Keratinocyte (primary cell): ENCODE results near the gene CACNA1I. TPM values are rescaled to one million over a fixed set of nuclear protein-coding genes. Genes with fewer than 3 reads are reported as not detected.

ENCODE experiments used
- DNase-seq: peaks from one replicate; pipeline ENCODE4 v3.0.0-alpha.2; 2011; ENCODE audit warnings: low read depth, missing footprints, low spot score
- FAIRE-seq: peaks from 2 replicates; lab custom pipeline; 2011; peaks lifted over from hg19 to GRCh38; lab: Jason Lieb, UNC
- H2AFZ ChIP-seq: 2 replicates; pipeline ENCODE4 v1.6.0; 2012; ENCODE audit warnings: low read length, control low read depth, inconsistent platforms; ENCODE audit not compliant: control insufficient read depth
- H3K27ac ChIP-seq: 2 replicates; pipeline ENCODE4 v1.5.1; 2011; ENCODE audit warnings: low read length; ENCODE audit not compliant: control insufficient read depth, insufficient read depth
- H3K27me3 ChIP-seq: 3 replicates; pipeline ENCODE4 v1.6.0; 2011; ENCODE audit warnings: low read length; ENCODE audit not compliant: control insufficient read depth, insufficient read depth; ENCODE audit errors: extremely low read depth
- H3K36me3 ChIP-seq, 2 experiments: 2 replicates in 1 of 2; 3 replicates in 1 of 2; pipeline ENCODE4 v1.5.1; 2011; ENCODE audit warnings: low read length in 2 of 2, mild to moderate bottlenecking in 1 of 2; ENCODE audit not compliant: control insufficient read depth in 2 of 2, insufficient read depth in 2 of 2; ENCODE audit errors: extremely low read depth in 1 of 2
- H3K4me1 ChIP-seq: 3 replicates; pipeline ENCODE4 v1.5.1; 2011; ENCODE audit warnings: low read length; ENCODE audit not compliant: control insufficient read depth, insufficient read depth; ENCODE audit errors: extremely low read depth
- H3K4me2 ChIP-seq: 3 replicates; pipeline ENCODE4 v1.6.0; 2011; ENCODE audit warnings: low read depth, low read length; ENCODE audit not compliant: control insufficient read depth, insufficient read depth; ENCODE audit errors: extremely low read depth
- H3K4me3 ChIP-seq, 3 experiments: fragments of 200-600 bp in 1 of 3; sonication (generic) in 1 of 3; 2 replicates in 2 of 3; 3 replicates in 1 of 3; pipeline ENCODE4 v1.5.1; 2011 to 2016; ENCODE audit warnings: low read length in 3 of 3, mild to moderate bottlenecking in 3 of 3, control low read depth in 2 of 3, inconsistent platforms in 1 of 3, low read depth in 1 of 3, mixed read lengths in 1 of 3, mixed run types in 1 of 3, moderate library complexity in 1 of 3; ENCODE audit not compliant: control insufficient read depth in 2 of 3, insufficient read depth in 2 of 3; ENCODE audit errors: extremely low read depth in 1 of 3
- H3K79me2 ChIP-seq: 2 replicates; pipeline ENCODE4 v1.6.0; 2012; ENCODE audit warnings: low read length; ENCODE audit not compliant: control insufficient read depth, insufficient read depth
- H3K9ac ChIP-seq: 3 replicates; pipeline ENCODE4 v1.6.0; 2011; ENCODE audit warnings: low read length; ENCODE audit not compliant: control insufficient read depth, insufficient read depth; ENCODE audit errors: extremely low read depth
- H3K9me1 ChIP-seq: 3 replicates; pipeline ENCODE4 v1.6.0; 2011; ENCODE audit warnings: low read length; ENCODE audit not compliant: control insufficient read depth, insufficient read depth; ENCODE audit errors: extremely low read depth
- H3K9me3 ChIP-seq: 2 replicates; pipeline ENCODE4 v1.5.1; 2012; ENCODE audit warnings: low read depth, low read length; ENCODE audit not compliant: control insufficient read depth
- H4K20me1 ChIP-seq: 3 replicates; pipeline ENCODE4 v1.6.0; 2011; ENCODE audit warnings: low read length; ENCODE audit not compliant: control insufficient read depth, insufficient read depth; ENCODE audit errors: extremely low read depth
- EZH2 ChIP-seq: IDR thresholded peaks from one replicate; pipeline ENCODE4 v1.6.1; 2012; ENCODE audit warnings: inconsistent platforms, mild to moderate bottlenecking, low read length, moderate library complexity
- dilution Hi-C: fragments of 300-500 bp; cut with MboI; formaldehyde crosslinking; loops from one replicate; pipeline ENCODE4 v1.7.0; 2020; ENCODE audit warnings: low sequenced_read_pairs; ENCODE audit not compliant: extremely low pct_ligation_motif_present
- polyA plus RNA-seq, 5 experiments: library from polyadenylated mRNA; depleted of rRNA in 3 of 5; stranded (reverse) in 3 of 5; stranded (forward) in 1 of 5; unstranded in 1 of 5; fragments of >200 nt; gene quantifications; 1 replicate in 1 of 5; 2 replicates in 3 of 5; 3 replicates in 1 of 5; pipeline versions ENCODE4 v1.2.1 to v1.2.3, GENCODE V29; 2011 to 2012; ENCODE audit warnings: missing spikeins in 2 of 5, low read depth in 1 of 5, low replicate concordance in 1 of 5
- TF ChIP-seq, protein P1 (sequence below), 3 experiments: IDR thresholded peaks in 1 of 3; conservative IDR thresholded peaks in 1 of 3; optimal IDR thresholded peaks in 1 of 3; 2 replicates in 2 of 3; 3 replicates in 1 of 3; pipeline versions ENCODE3 to v1.5.1; 2011; ENCODE audit warnings: low read length in 3 of 3, mild to moderate bottlenecking in 3 of 3, moderate library complexity in 2 of 3, control low read depth in 1 of 3, inconsistent platforms in 1 of 3; ENCODE audit not compliant: insufficient read depth in 2 of 3; ENCODE audit errors: extremely low read depth in 1 of 3

CACNA1I gene
- polyA plus RNA-seq, 1 donor (not counting 4 experiments of a cell fraction or from before 2014, with no cell fraction given) = not detected

DNA sequence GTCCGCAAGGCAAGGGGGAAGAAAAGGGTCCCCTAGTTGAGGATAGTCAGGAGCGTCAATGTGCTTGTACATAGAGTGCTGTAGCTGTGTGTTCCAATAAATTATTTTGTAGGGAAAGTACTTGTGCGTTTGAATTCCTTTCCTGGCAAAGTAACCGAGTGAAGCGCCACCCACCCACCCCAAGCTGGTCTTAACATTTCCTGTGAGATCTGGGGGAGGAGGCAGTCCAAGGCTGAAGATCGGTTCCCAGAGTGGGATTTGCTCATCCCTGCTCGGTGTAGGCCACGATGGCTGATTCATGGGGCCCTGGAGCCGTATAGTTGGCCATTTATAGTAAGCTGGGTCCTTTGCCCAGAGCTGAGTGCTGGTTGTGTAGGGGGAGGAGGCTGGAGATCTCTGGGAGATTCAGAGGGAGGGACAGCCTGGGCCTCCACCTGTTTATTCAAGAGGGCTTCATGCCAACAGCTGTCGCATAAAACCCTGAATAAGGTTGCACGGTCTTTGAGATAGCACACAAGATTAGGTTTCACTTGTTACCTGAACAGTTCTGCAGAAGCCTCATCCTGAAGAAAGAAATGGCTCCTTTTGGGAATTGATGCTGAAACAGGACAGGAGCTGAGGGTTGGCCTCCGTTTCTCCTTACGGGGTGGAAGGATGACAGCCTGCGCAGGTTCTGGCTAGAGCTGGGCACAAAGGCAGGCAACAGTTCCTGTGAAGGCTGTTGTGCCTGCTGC, 47.8 kb upstream of the CACNA1I start:
- dilution Hi-C loops = no loop called here
- H3K9me1 ChIP-seq = peaks cover 4% of the 10 kb centered on the region
- FAIRE-seq (no peak), DNase-seq (no peak)
- H3K4me3 ChIP-seq = peak overlapping the region; percentile 79 to 93 (median 86)
- peak overlapping the region; percentile 96 for H3K4me2 ChIP-seq
- TF ChIP-seq, protein P1, sequence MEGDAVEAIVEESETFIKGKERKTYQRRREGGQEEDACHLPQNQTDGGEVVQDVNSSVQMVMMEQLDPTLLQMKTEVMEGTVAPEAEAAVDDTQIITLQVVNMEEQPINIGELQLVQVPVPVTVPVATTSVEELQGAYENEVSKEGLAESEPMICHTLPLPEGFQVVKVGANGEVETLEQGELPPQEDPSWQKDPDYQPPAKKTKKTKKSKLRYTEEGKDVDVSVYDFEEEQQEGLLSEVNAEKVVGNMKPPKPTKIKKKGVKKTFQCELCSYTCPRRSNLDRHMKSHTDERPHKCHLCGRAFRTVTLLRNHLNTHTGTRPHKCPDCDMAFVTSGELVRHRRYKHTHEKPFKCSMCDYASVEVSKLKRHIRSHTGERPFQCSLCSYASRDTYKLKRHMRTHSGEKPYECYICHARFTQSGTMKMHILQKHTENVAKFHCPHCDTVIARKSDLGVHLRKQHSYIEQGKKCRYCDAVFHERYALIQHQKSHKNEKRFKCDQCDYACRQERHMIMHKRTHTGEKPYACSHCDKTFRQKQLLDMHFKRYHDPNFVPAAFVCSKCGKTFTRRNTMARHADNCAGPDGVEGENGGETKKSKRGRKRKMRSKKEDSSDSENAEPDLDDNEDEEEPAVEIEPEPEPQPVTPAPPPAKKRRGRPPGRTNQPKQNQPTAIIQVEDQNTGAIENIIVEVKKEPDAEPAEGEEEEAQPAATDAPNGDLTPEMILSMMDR (optimal IDR thresholded peaks at IDR 0.05 in 1 of 3, IDR thresholded peaks at IDR 0.05 in 1 of 3, conservative IDR thresholded peaks at IDR 0.05 in 1 of 3; ENCODE audit: extremely low read depth in 1 of 3, insufficient read depth in 2 of 3, low read length in 3 of 3) = no peak
- TF ChIP-seq EZH2 = no peak
- H3K9ac ChIP-seq = peak overlapping the region; percentile 99
- peaks cover 24% of the 10 kb centered on the region for H3K4me1 ChIP-seq
- H3K27ac ChIP-seq = peak overlapping the region; percentile 49
- peaks cover 15 to 35% of the 10 kb centered on the region in 2 experiments for H3K36me3 ChIP-seq
- H3K9me3 ChIP-seq = no peaks in the 10 kb centered on the region
- H2AFZ ChIP-seq = no peak overlapping the region
- H3K79me2 ChIP-seq = peaks cover 26% of the 10 kb centered on the region
- H4K20me1 ChIP-seq = peaks cover 55% of the 10 kb centered on the region
- no peaks in the 10 kb centered on the region for H3K27me3 ChIP-seq

DNA sequence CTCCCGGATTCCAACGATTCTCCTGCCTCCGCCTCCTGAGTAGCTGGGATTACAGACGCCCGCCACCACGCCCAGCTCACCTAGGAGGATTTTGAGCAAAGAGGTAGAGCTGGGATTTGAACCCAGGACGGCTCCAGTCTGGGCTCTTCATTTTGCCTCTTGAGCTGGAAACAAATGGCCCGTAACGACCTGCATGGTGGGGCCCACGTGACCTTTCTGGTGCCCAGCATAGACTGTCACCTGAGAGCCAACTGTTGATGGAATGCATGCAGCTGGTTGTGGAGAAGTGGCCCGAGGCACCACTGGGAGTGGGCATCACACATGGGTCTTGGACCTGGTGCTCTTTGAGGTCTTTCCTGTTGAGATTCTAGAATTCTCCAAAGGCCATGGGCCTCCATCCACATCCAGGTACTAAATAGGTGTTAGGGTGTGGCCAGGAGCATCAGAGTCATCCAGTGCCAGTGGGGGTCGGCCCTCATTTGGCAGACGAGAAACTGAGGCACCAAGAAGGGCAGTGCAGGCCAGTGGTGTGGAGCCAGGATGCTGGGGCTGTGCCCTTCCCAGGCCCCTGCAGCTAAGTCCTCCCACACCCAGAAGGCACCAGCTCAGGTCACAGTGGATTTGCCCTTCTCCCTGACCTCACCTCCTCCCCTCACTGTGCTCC, 46.3 kb upstream of the CACNA1I start:
- H3K27ac ChIP-seq = no peak overlapping the region
- no peak overlapping the region for H3K4me2 ChIP-seq
- H3K9me1 ChIP-seq = peaks cover 4% of the 10 kb centered on the region
- H3K9me3 ChIP-seq = no peaks in the 10 kb centered on the region
- no peaks in the 10 kb centered on the region for H3K27me3 ChIP-seq
- H3K36me3 ChIP-seq = peaks cover 14 to 49% of the 10 kb centered on the region in 2 experiments
- DNase-seq (no peak), FAIRE-seq (no peak)
- no peak overlapping the region for H3K9ac ChIP-seq
- TF ChIP-seq, protein P1 (optimal IDR thresholded peaks at IDR 0.05 in 1 of 3, IDR thresholded peaks at IDR 0.05 in 1 of 3, conservative IDR thresholded peaks at IDR 0.05 in 1 of 3; ENCODE audit: extremely low read depth in 1 of 3, insufficient read depth in 2 of 3, low read length in 3 of 3) = no peak
- no peak for TF ChIP-seq EZH2
- H4K20me1 ChIP-seq = peaks cover 67% of the 10 kb centered on the region
- H3K4me3 ChIP-seq = no peak overlapping the region
- peaks cover 28% of the 10 kb centered on the region for H3K4me1 ChIP-seq
- no peak overlapping the region for H2AFZ ChIP-seq
- dilution Hi-C loops = no loop called here
- peaks cover 32% of the 10 kb centered on the region for H3K79me2 ChIP-seq
